ENCODE data around the gene PDGFRA. TPM values are rescaled to one million over a fixed set of nuclear protein-coding genes. Genes with fewer than 3 reads are reported as not detected.
A peak's percentile ranks its signal among the peaks of the same experiment; 100 is the strongest.

The PDGFRA gene
- total and polyA plus RNA-seq, 4 donors: 6.5 to 37.0 (median 7.6) TPM

- no peak for DNase-seq (ENCODE audit: low spot score)
- 84% methylated on average over 7 of the region's 7 CpGs for WGBS
Observed at GRCh38 chr4:54320826-54321685, 92.0 kb downstream of the PDGFRA start.

DNA sequence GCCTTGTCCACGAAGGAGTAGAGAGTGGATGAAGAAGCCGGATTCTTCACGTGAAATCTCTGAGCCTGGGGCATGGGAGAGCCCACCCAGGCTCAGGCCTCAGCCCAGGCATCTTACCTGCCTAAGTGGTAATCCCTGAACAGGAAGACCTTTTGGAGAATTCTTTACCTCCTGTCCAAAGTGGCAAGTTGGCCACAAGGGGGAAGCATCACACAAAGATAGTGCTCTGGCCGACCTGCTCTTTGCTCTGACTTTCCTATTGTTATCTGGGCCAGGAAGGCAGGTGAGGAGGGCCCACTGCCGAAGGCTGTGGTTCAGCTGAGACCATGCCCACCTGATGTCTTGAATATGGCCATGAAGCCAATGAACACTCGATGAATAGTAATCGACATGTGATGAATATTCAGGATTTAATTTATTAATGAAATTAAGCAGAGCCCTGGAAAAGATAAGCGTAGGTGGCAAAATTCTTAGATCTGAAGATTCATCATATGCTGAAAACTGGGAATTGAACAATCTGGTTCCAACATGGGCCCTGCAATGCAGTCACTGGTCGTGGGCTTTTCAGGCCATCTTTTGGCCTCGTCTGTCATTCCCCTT, 93.8 kb downstream of the PDGFRA start:
- H3K9ac ChIP-seq (ENCODE audit: low read depth in 1 of 2, low read length in 2 of 2): no peak overlapping the region
- no peak overlapping the region for H3K27ac ChIP-seq (ENCODE audit: low read depth in 1 of 2, low read length in 2 of 2)
- WGBS: 36% methylated on average over 10 of the region's 10 CpGs
- no peak overlapping the region for H3K4me3 ChIP-seq (ENCODE audit: low read depth in 1 of 3, low read length in 3 of 3)
- H3K9me3 ChIP-seq (ENCODE audit: control insufficient read depth in 4 of 4, low read length in 3 of 4): no peaks in the 10 kb centered on the region
- H3K36me3 ChIP-seq (ENCODE audit: control insufficient read depth in 4 of 4, insufficient read depth in 3 of 4, low read depth in 1 of 4, low read length in 3 of 4): no peaks in the 10 kb centered on the region
- H3K4me1 ChIP-seq (ENCODE audit: control insufficient read depth in 4 of 4, insufficient read depth in 4 of 4, low read length in 3 of 4): no peaks in the 10 kb centered on the region
- DNase-seq (ENCODE audit: low spot score): peak; percentile 62
- H3K27me3 ChIP-seq (ENCODE audit: control insufficient read depth in 4 of 4, insufficient read depth in 4 of 4, low read length in 3 of 4): no peaks in the 10 kb centered on the region
- TF ChIP-seq REST (IDR thresholded peaks at IDR 0.05) (no peak), HNF4G (IDR thresholded peaks at IDR 0.05) (no peak), YY1 (IDR thresholded peaks at IDR 0.05) (no peak), RAD21 (IDR thresholded peaks at IDR 0.05) (peak; percentile 88 to 91), CTCF (IDR thresholded peaks at IDR 0.05; ENCODE audit: low read depth, low read length, missing input control) (peak; percentile 73), SP1 (IDR thresholded peaks at IDR 0.05) (no peak), HNF4A (conservative IDR thresholded peaks at IDR 0.05) (peak in 1 of 2 donors; percentile 14)

More at GRCh38 chr4:54320826-54321685, 92.0 kb downstream of the PDGFRA start:
- Histone ChIP-seq H3K27me3 (ENCODE audit: control insufficient read depth in 4 of 4, insufficient read depth in 4 of 4, low read length in 3 of 4) (no peaks in the 10 kb centered on the region), H3K4me1 (ENCODE audit: control insufficient read depth in 4 of 4, insufficient read depth in 4 of 4, low read length in 3 of 4) (no peaks in the 10 kb centered on the region), H3K9me3 (ENCODE audit: control insufficient read depth in 4 of 4, low read length in 3 of 4) (no peaks in the 10 kb centered on the region), H3K9ac (ENCODE audit: low read depth in 1 of 2, low read length in 2 of 2) (no peak overlapping the region), H3K36me3 (ENCODE audit: control insufficient read depth in 4 of 4, insufficient read depth in 3 of 4, low read depth in 1 of 4, low read length in 3 of 4) (no peaks in the 10 kb centered on the region), H3K27ac (ENCODE audit: low read depth in 1 of 2, low read length in 2 of 2) (no peak overlapping the region), H3K4me3 (ENCODE audit: low read depth in 1 of 3, low read length in 3 of 3) (no peak overlapping the region)
- TF ChIP-seq HNF4A (conservative IDR thresholded peaks at IDR 0.05) (no peak), FOXA1 (IDR thresholded peaks at IDR 0.05) (no peak)

GRCh38 chr4:54330896-54331295, 101.8 kb downstream of the PDGFRA start:
- no peak for DNase-seq (ENCODE audit: low spot score)
- TF ChIP-seq NR2F2 (IDR thresholded peaks at IDR 0.05) (no peak), HNF4G (IDR thresholded peaks at IDR 0.05) (no peak), RAD21 (IDR thresholded peaks at IDR 0.05) (no peak), CTCF (IDR thresholded peaks at IDR 0.05; ENCODE audit: low read depth, low read length, missing input control) (no peak)
- Histone ChIP-seq H3K27ac (ENCODE audit: low read depth in 1 of 2, low read length in 2 of 2) (no peak overlapping the region), H3K9ac (ENCODE audit: low read depth in 1 of 2, low read length in 2 of 2) (no peak overlapping the region), H3K9me3 (ENCODE audit: control insufficient read depth in 4 of 4, low read length in 3 of 4) (no peaks in the 10 kb centered on the region), H3K36me3 (ENCODE audit: control insufficient read depth in 4 of 4, insufficient read depth in 3 of 4, low read depth in 1 of 4, low read length in 3 of 4) (no peaks in the 10 kb centered on the region), H3K4me1 (ENCODE audit: control insufficient read depth in 4 of 4, insufficient read depth in 4 of 4, low read length in 3 of 4) (no peaks in the 10 kb centered on the region), H3K27me3 (ENCODE audit: control insufficient read depth in 4 of 4, insufficient read depth in 4 of 4, low read length in 3 of 4) (peaks cover 0 to 2% (median 0%) of the 10 kb centered on the region in 4 donors), H3K4me3 (ENCODE audit: low read depth in 1 of 3, low read length in 3 of 3) (no peak overlapping the region)
- WGBS: 88% methylated on average over 3 of the region's 3 CpGs

All from liver (tissue), 9 donors.